Measurements from ENCODE around the gene TNS3. TPM values are rescaled to one million over a fixed set of nuclear protein-coding genes. Genes with fewer than 3 reads are reported as not detected.

Gene TNS3
- total and polyA plus RNA-seq, 2 donors (not counting 1 experiment from before 2014, with no cell fraction given) = 11.4 to 77.5 TPM

GRCh38 chr7:47631711-47632110 lies 49.8 kb upstream of the TNS3 start:
- Histone ChIP-seq H3K79me2 (ENCODE audit: control insufficient read depth, insufficient read depth, low read length) (no peaks in the 10 kb centered on the region), H3K27ac (ENCODE audit: low read length in 2 of 2) (no peak overlapping the region), H3K27me3 (replicated peaks in 1 of 4; ENCODE audit: control extremely low read depth in 1 of 4, control insufficient read depth in 3 of 4, insufficient read depth in 4 of 4, low read length in 3 of 4) (peaks cover 0 to 4% (median 0%) of the 10 kb centered on the region in 4 experiments), H2AFZ (ENCODE audit: insufficient read depth, low read depth, low read length, poor library complexity, severe bottlenecking) (no peak overlapping the region), H3K36me3 (replicated peaks in 1 of 2; ENCODE audit: control extremely low read depth in 1 of 2, control insufficient read depth in 1 of 2, extremely low read depth in 1 of 2, insufficient read depth in 2 of 2, low read length in 1 of 2) (no peaks in the 10 kb centered on the region), H3K4me2 (replicated peaks; ENCODE audit: low read depth, low read length, poor library complexity, severe bottlenecking) (no peak overlapping the region), H3K4me3 (ENCODE audit: control extremely low read depth in 1 of 5, extremely low read depth in 1 of 5, insufficient read depth in 1 of 5, low read depth in 2 of 5, low read length in 4 of 5) (no peak overlapping the region), H3K9ac (ENCODE audit: low read length) (no peak overlapping the region), H4K20me1 (ENCODE audit: control insufficient read depth, insufficient read depth, low read length, poor library complexity, severe bottlenecking) (no peaks in the 10 kb centered on the region), H3K4me1 (ENCODE audit: control insufficient read depth in 2 of 2, insufficient read depth in 2 of 2, low read length in 2 of 2) (peaks cover 26 to 35% of the 10 kb centered on the region in 2 donors), H3K9me3 (ENCODE audit: control extremely low read depth in 1 of 3, control insufficient read depth in 2 of 3, insufficient read depth in 1 of 3, low read length in 2 of 3) (peaks cover 0 to 9% (median 0%) of the 10 kb centered on the region in 3 donors)
- Mint-ChIP-seq H3K9me3 (ENCODE audit: insufficient read depth) (no peaks in the 10 kb centered on the region), H3K27me3 (no peaks in the 10 kb centered on the region), H3K27ac (peak overlapping the region; percentile 15), H3K4me1 (peaks cover 52% of the 10 kb centered on the region), H3K4me3 (no peak overlapping the region)
- ChIA-PET CTCF (no interaction called here), POLR2A (no interaction called here)
- WGBS (ENCODE audit: insufficient coverage) = 95% methylated on average over 13 of the region's 13 CpGs
- DNase-seq (no peak), ATAC-seq (ENCODE audit: low read depth) (no peak)
- TF ChIP-seq CTCF (IDR thresholded peaks at IDR 0.05) (no peak), EZH2 (IDR thresholded peaks at IDR 0.05; ENCODE audit: borderline replicate concordance, insufficient read depth, low read depth, low read length, poor library complexity, severe bottlenecking) (no peak)
- intact Hi-C loops (cut with micrococcal nuclease) = no loop called here

GRCh38 chr7:47627580-47628283 lies 45.8 kb upstream of the TNS3 start:
- POLR2A ChIA-PET = interaction anchor here (0.9 to 1.6 kb wide), 2 partner anchors 20 to 43 kb away, joined by 3 to 4 read pairs; no protein-coding TSS in a partner anchor

More at GRCh38 chr7:47627580-47628283, 45.8 kb upstream of the TNS3 start:
- peak overlapping the region; percentile 49 for H3K4me2 ChIP-seq (replicated peaks; ENCODE audit: low read depth, low read length, poor library complexity, severe bottlenecking)
- H3K9me3 Mint-ChIP-seq (ENCODE audit: insufficient read depth) = no peaks in the 10 kb centered on the region
- H3K4me3 Mint-ChIP-seq = peak overlapping the region; percentile 81
- H3K9me3 ChIP-seq (ENCODE audit: control extremely low read depth in 1 of 3, control insufficient read depth in 2 of 3, insufficient read depth in 1 of 3, low read length in 2 of 3) = no peaks in the 10 kb centered on the region
- no peaks in the 10 kb centered on the region for H3K27me3 Mint-ChIP-seq
- H3K27me3 ChIP-seq (replicated peaks in 1 of 4; ENCODE audit: control extremely low read depth in 1 of 4, control insufficient read depth in 3 of 4, insufficient read depth in 4 of 4, low read length in 3 of 4) = no peaks in the 10 kb centered on the region
- TF ChIP-seq CTCF (IDR thresholded peaks at IDR 0.05) = no peak
- no peak for TF ChIP-seq EZH2 (IDR thresholded peaks at IDR 0.05; ENCODE audit: borderline replicate concordance, insufficient read depth, low read depth, low read length, poor library complexity, severe bottlenecking)
- CTCF ChIA-PET = interaction anchor here (0.7 to 2.2 kb wide), 6 partner anchors 11 to 362 kb away, joined by 3 to 5 read pairs (median 4); partner anchors contain the start of gene TNS3
- peak overlapping the region; percentile 91 for H3K27ac Mint-ChIP-seq
- peak overlapping the region in 2 of 5 experiments; percentile 3 to 11 for H3K4me3 ChIP-seq (ENCODE audit: control extremely low read depth in 1 of 5, extremely low read depth in 1 of 5, insufficient read depth in 1 of 5, low read depth in 2 of 5, low read length in 4 of 5)
- peak overlapping the region; percentile 20 for H2AFZ ChIP-seq (ENCODE audit: insufficient read depth, low read depth, low read length, poor library complexity, severe bottlenecking)
- peak overlapping the region; percentile 45 to 52 for H3K27ac ChIP-seq (ENCODE audit: low read length in 2 of 2)
- peaks cover 29 to 54% of the 10 kb centered on the region in 2 donors for H3K4me1 ChIP-seq (ENCODE audit: control insufficient read depth in 2 of 2, insufficient read depth in 2 of 2, low read length in 2 of 2)
- H3K36me3 ChIP-seq (replicated peaks in 1 of 2; ENCODE audit: control extremely low read depth in 1 of 2, control insufficient read depth in 1 of 2, extremely low read depth in 1 of 2, insufficient read depth in 2 of 2, low read length in 1 of 2) = no peaks in the 10 kb centered on the region
- no peaks in the 10 kb centered on the region for H3K79me2 ChIP-seq (ENCODE audit: control insufficient read depth, insufficient read depth, low read length)
- DNase-seq (peak; percentile 65), ATAC-seq (ENCODE audit: low read depth) (peak; percentile 65)
- WGBS (ENCODE audit: insufficient coverage) = 14% methylated on average over 4 of the region's 7 CpGs
- H4K20me1 ChIP-seq (ENCODE audit: control insufficient read depth, insufficient read depth, low read length, poor library complexity, severe bottlenecking) = no peaks in the 10 kb centered on the region
- intact Hi-C loops (cut with micrococcal nuclease) = loop anchor here (5.0 kb wide), 1 partner anchor 45 kb away; no protein-coding TSS in a partner anchor
- H3K4me1 Mint-ChIP-seq = peaks cover 63% of the 10 kb centered on the region
- H3K9ac ChIP-seq (ENCODE audit: low read length) = peak overlapping the region; percentile 5

Data from B cell (primary cell).